HG03196 (cell line): Measurements from ENCODE around the gene RCAN2.
"Not testable (repeated sequence)": the region's sequence is repeated elsewhere in the genome, so short reads cannot be mapped to it uniquely, and the experiment has no call there.

Experiments
- ATAC-seq: cut with Tn5 transposase; IDR thresholded peaks from one replicate; pipeline ENCODE4 v1.9.1; 2021; ENCODE audit not compliant: unreplicated experiment

RCAN2 gene

DNA sequence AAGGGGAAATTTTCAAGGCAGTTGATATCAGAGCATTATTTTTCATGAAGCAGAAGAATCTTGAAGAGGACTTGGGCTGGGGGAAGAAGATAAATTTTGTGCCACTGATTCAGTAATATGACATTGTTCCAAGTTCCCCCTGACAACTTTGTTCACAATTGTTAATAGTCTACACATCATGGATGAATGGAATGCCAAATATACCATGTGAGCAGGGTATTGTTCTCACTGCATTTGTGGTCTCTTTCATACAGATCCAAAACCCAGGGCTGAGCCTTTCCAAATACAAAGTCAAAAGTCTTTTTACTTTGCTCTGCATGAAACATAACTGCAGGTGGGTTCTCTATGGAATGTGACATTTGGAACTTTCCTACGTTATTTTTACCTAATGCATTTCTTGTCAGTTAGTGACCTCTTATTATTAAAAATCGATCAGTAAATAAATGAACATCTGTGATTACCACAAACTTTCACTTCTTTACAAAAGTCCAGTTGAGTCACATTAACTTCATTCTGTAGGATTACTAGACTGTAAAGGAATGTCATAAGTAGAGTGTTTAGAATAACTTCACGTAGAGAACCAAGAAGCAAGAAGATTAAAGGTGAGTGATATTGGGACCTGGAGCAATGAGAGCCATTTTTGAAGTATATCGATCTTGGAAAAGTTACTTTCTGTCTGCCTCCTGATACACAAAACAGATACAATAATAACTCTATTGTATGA lies 100.9 kb downstream of the RCAN2 start:
- no peak for ATAC-seq

DNA sequence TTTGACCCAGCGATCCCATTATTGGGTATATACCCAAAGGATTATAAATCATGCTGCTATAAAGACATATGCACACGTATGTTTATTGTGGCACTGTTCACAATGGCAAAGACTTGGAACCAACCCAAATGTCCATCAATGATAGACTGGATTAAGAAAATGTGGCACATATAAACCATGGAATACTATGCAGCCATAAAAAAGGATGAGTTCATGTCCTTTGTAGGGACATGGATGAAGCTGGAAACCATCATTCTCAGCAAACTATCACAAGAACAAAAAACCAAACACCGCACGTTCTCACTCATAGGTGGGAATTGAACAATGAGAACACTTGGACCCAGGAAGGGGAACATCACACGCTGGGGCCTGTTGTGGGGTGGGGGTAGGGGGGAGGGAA lies 103.5 kb downstream of the RCAN2 start:
- ATAC-seq, result not testable (repeated sequence)

DNA sequence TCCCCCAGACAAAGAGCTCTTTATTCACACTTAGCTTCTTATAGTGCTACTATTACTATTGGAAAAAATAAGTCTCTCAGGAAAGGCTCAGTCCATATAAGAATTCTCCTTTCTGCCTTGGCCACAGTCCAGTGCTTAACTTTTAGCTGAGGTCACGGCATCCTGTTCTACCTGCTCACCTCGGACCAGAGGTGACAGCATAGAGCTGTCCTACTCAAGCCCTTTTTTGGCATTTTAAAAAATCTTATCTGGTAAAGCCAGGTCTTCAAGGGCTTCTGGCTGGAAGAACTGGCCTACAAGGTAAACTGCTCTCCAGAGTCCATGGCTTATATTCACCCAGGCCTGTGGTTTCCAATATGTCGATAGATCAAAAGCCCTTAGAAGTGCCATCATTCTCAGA lies 109.7 kb downstream of the RCAN2 start:
- ATAC-seq, result no peak

DNA sequence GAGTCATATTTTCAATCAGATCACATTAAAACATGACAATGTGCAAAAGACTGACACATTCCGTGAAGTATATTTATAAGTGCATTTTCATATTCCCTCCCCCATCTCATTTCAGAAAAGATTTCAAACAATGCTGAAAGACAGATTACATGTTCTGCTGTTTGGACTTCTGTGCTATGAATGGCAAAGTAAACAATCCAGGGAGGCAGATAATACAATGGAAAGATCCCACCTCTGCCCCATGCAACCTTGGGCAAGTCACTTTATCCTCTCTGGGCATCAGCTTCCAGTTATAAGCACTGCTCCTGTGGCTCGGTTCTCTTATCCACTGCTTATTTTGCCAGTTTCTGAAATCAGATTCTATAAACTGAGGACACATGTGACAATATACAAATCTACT lies 110.2 kb downstream of the RCAN2 start:
- ATAC-seq, result no peak

DNA sequence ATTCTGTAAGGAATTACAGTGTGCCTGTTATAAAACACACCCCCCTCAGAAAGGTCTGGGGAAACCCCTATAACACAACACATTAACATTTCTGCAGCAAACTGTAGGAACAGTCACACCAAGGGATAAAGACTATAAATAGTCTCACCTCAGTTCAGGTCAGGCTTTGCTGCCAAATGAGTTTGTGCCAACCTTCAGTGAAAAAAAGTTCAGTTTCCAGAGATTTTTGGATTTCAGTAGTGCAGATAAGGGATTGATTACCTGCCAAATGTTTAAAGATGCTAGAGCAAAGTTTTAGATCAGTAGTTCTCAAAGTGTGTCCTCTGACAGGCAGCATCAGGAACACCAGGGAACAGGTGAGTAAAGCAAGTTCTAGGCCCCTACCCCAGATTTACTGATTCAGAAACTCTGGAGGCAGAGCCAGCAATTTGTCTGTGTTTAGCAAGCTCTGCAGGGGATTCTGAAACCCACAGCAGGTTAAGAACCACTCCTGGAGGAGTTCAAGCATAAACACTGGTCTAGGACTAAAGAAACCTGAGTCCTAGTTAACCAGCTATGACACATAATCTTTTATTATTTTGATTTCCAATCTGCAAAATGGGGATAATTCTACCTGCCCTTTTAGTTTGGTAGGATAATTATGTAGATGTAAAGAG lies 111.0 kb downstream of the RCAN2 start:
- no peak for ATAC-seq

DNA sequence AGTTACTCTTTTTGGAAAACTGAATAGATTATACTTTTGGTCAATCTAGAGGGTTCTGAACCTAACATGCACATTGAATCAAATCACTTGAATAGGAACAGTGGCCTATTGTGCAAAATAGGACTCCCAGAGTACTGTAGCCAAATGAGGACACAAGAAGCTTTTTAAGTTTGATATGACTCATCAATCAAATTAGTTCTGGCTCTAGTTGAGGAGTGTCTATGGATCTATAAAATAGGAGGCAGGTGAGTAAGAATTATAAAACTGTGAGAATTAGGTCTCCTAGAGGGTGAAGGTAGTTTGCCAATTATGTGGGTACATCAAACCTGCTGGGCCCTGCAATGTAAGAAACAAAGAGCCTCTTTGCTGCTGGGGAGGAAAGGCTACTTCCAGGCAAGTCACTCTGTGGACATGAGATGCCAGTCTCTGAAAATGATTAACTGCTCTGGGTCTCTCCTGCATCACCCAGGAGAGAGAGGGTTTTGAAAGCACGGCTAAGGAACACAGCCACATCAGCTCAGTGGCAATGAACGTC lies 112.3 kb downstream of the RCAN2 start:
- ATAC-seq, result no peak

DNA sequence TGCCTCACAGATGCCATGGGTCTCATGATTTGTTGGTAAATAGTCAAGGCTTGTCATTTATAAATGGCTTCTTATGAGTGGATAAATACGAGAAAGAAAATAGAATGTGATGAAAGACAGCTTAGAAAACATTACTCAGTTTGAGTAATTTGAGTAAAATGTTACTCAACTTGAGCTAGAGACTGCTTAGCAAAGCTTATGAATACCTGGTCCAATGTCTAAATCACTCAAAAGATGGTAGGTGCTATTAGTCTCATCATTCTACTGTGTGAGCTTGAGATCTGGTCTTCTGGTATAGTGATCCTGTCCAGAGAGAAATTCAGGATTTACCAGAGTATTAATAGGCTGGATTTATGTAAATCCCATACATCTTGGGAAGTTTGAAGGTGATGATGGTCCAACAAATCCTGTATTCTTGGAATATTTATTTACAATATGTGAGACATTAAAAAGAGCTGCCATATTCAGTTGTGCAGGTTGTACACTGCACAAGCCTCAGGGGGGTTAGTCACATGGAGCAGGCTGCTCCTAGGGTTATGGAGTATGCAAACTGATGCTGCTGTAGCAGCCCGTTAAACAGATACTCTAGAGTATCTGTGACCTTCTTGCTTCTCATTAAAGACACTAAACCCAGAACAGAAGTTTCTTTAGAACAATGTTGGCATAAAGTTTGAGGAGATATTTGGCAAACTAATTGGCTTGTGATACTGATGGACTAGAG lies 112.9 kb downstream of the RCAN2 start:
- ATAC-seq, result no peak

DNA sequence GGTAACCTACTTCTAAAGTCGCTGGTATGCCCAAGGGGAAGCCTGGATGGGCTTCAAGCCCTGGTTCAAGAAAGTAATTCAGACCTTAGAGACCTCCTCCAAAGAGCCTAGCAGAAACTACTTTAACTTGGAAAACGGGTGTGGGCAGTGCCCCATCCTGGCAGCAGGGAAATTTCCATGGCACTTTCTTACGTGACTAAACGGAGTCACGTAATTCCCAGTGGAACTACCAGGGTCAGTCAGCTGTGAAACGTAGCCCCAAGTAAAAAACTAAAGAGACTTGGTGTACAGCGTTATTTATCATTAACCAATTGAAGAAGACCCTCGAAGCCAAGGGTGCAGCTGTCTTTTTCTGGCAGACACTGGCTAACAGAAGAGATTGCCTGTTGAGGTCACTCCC lies 114.0 kb downstream of the RCAN2 start:
- no peak for ATAC-seq

DNA sequence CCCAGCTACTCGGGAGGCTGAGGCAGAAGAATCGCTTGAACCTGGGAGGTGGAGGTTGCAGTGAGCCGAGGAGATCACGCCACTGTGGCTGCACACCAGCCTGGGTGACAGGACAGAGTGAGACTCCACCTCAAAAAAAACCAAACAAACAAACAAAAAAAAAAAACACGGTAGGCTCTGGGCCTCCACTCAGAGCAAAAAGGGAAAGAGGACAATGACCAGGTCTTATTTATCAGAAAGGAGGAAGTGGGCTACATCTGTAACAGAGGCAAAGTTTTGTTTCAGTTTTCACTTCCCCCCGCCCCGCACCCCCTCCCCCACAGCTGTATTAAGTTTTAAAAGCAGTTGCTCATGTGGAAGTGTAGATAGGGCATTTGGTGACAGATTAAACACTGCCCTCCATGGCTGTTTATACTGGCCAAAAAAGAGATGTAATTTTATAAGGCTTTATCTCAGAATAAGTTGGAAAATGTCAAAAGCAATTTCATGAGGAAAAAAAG lies 114.6 kb downstream of the RCAN2 start:
- peak; percentile 84 for ATAC-seq

DNA sequence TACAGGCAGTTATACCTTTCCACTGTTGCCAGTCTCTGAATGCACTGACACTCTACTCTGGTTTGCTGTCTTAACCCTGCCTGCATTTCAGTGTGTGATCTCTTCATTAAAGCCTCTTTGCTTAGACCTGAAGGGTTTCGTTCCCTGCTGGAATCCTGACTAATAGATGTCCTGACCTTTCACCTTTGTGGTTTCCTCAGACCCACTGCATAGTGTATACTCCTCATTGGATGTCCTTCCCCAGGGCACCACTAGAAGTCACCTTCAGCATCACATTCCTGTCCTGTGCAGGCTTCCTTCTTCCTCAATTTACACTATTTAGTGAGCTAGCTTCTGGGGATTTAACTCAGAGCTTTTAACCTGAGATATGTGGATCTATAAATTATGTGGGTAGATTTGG lies 120.6 kb downstream of the RCAN2 start:
- no peak for ATAC-seq

DNA sequence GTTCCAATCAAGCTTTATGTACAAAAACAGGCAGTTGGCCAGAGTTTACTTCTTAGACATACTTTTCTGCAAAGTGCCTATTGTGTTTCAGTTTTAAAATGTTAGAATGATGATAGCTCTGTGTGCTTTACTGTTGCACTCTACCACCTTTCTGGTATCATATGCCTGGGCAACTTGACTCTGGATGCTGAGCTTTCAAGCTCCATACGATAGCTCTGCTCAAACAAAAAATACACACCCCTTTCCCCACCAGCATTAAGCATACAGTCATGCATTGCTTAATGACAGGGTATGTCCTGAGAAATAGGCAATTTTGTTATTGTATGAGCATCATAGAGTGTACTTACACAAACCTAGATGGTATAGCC lies 123.1 kb downstream of the RCAN2 start:
- no peak for ATAC-seq

DNA sequence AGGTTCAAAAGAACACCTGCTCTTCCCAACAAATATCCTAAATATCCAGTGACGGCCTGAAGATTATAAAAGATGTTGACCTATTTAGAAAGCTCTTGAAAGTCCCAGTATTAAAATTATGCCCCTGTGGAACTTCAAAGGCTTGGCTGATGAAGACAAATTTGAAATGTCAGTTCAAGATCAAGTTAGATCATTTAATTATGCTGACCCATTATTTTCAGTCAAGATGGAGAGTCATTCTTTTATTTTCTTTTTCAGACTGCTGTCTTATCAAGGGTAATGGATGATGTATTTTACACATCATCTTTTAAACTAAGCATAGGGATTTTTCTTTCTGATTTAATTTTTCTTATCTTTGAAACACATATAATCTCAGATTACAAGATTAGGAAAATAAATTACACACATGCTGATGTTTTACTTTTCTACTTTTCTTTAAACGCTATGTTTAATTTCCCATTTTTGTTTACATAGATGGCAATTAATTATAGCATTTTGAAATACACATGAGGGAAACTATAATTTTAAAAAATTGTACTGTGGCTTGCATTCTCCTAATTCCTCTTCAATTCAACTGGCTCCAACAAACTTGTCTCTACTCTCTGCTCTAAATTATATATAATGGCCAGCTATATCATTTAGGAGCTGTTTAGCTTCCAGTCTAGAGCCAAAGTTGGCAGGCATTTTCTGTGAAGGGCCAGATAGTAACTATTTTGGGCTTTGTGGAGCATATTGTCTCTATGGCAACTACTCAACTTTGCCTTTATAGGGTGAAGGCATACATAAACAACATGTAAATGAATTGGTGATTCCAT lies 123.7 kb downstream of the RCAN2 start:
- ATAC-seq, result no peak

DNA sequence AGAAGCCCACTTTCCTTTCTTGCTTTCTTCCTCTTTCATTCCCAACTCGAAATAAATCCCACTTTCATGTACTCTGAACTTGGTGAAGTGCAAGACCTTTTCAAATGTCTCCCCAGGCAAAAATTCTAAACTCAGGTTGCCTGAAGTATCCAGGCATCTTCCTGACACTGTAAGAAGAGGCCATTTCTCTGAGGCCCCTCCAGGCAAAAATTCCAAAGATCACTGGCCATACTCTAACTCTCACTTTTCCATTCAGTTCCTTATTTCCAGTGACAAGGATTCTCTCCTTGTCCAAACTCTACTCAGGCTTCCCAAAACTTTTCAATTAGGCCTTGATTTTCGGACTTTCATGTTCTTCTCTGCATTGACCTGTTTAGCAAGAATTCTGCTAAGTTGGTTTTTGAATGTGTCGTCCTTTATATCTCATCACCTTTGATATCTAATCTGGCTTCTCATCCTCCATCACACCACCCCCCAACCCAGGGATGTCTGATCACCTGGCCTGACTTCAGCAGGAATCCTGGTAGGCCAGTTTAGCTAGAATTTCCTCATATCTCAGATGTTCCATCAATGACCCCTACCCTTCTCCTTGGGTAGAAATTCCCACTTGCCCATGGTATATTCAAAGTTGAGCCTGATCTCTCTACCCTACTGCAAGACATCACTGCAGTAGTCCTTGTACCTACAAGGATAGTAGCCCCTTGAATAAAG lies 124.9 kb downstream of the RCAN2 start:
- ATAC-seq, result no peak

DNA sequence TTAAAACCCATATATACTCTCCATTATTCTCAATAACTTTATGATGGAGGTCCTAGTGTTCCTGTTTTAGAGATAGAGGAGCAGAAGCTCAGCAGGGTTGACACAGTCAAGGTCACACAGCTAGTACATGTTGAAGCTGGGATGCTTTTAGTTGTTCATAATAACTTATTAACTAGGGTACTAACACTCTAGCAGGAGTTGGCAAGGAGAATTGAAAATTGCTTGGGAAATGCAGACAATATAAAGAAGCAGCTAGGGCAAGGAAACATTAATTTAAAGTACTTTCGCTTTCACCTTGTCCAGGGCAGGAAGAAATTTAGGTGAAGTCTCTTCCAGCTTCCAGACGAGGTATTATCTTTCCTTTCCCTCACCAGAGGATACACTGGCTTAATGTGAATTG lies 133.7 kb downstream of the RCAN2 start:
- no peak for ATAC-seq

DNA sequence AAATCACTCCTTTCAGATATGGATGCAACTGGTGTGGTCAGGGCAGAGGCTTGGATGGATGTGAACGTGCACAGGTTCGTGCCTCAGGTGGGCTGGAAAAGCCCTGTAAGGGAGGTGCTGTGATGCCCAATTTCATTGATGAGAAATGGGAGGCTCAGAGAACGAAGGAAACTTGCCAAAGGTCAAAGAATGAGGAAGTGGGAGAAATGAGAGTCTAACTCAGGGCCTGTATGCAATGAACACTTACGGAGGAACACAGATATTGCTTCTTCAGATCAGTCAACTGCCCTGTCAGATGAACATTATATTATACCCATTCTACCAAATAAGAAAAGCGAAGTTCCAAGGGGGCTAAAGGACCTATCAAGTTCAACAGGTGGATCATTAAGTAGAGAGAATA lies 134.7 kb downstream of the RCAN2 start:
- no peak for ATAC-seq

DNA sequence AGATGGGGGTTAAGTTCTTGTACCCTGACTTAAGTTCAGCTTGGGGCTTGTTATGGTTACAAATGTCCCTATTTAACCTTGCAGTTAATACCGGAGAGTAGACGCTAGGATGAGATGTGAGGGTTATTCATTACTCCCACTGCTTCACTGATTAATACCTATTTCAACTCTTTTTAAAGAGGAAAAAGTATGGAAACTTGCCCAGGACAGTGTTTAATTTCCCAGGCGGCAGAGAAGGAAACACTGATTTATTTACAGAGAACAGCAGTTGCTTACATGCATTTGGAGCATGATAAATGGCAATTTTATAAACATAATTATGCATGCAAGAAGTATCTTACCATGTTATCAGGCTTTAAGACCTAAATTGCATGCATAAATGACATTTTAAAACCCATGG lies 137.7 kb downstream of the RCAN2 start:
- no peak for ATAC-seq

DNA sequence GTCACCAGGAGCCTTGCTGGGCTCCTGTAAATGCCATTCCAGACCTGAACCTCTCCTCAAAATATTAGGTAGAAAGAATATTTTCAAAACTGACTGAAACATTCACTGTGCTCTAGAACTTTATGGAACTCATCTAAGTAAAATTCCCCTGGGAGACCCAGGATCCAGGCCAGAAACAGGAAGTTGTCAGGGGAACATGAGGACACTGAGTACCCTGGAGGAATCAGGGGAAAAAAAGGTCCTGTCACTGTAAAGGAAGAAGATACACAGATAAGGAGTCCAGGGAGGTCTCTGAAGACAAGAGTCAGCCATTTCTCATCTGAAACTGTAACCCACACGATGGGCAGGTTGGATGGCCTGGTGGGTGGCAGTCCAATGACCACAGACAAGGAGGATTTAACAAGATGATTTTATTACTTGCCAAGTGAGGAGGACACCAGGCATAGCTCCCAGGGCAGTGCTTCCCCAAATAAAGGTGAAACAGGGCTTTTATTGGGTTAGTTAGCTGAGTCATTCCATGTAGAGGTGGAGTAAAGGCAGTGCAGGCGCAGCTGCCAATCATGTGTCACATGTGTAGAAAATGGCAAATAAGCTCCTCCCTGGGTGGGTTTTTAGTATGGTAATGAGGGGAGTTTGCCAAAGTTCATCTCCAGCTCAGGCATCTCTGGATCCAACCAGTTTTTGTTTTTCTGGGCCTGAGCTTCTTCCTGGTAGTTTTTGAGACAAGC lies 138.5 kb downstream of the RCAN2 start:
- ATAC-seq, result no peak

DNA sequence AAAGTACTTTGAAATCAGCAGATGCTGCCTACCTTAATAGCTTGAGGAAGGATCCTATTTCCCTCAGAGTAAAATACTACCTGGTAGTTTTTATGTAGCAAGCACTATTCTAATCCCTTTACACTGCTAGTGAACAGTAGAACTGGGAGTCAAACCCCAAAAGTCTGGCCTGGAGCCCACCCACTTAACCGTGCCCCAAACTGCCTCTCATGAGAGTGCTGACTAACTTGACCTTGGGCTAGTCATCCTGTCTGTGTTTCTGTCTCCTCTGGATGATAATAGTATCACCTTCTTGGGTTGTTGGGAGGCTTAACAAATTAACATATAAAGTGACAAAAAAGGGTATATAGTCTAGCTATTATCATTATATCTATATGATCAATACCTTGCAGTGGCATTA lies 140.5 kb downstream of the RCAN2 start:
- ATAC-seq, result no peak

DNA sequence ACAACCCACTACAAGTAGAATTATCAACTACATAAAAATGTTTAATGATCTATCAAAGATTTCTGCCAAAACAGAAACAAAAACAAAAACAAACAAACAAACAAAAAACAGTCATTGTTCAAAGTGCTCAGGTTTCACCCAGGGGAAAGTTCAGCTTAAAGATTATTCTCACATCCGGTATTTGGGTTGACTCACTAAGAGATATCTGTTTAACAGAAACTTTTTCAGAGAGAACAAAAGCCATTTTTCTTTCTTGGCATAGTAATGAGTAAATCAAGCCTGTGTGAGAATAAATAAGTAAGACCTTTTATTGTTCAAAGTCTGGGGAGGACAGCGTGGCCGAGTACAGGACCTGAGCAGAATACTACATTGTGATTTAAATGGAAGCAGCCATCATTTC lies 143.6 kb downstream of the RCAN2 start:
- peak; percentile 58 for ATAC-seq

DNA sequence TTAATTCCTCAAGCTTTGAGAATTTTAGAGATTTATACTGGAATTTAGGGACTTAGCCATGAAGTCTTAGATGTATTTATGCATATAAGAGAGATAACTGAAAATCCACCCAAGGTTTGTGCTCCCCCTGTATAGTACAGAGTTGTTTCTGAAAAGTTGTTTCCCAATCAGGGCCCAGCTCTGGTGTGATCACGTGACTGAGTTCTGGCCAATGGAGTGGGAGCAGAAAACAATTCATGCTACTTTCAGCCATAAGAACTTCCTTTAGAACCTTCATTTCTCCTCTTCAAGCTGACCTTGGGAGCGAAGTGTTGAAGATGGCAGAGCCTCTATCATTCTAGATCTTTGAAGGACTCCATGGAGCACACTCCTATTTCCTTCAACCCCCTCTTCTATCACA lies 151.0 kb downstream of the RCAN2 start:
- ATAC-seq, result no peak
